SHP77 treated with DMSO at 0.1 percent for 48 hours (cell line): ENCODE data around the gene EMC8.
"Not testable (repeated sequence)": the region's sequence is repeated elsewhere in the genome, so short reads cannot be mapped to it uniquely, and the experiment has no call there.

Experiments used
- DNase-seq: peaks from one replicate; lab custom pipeline; 2025; lab: John Stamatoyannopoulos, UW

Gene EMC8

DNA sequence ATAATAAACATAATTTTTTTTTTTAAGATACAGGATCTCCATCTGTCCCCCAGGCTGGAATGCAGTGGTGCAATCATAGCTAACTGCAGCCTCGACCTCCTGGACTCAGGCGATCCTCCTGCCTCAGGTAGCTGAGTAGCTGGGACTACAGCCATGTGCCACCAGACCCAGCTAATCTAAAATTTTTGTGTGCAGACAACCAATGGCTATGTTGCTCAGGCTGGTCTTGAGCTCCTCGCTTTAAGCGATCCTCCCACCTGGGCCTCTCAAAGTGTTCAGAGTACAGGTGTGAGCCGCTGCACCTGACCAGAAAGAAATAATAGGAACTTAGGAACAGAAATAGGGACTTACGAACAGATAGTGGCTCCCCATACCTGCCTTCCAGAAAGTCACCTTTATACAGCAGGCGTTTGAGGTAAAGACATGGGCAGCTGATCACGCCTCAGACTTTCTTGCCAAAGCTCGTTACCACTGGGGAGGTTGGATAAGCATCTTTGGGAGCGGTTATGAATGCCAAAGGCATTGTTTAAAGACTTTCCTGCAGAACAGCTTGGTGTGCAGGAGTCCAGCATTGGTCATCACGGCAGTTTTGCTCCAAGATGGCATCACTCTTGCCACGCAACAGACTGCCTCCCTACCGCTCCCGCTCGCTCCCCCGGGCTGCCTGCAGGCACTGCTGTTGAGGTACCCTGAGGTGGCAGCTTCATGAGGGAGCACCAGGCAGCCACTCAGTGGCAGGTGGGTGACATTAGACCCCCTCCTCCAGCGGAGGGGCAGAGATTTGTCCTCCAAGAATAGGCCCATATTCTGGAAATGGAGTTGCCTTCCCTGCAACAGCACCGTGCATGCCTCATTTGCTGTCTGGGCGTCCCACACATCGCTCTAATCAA is 13.7 kb upstream of the EMC8 start:
- no peak for DNase-seq

DNA sequence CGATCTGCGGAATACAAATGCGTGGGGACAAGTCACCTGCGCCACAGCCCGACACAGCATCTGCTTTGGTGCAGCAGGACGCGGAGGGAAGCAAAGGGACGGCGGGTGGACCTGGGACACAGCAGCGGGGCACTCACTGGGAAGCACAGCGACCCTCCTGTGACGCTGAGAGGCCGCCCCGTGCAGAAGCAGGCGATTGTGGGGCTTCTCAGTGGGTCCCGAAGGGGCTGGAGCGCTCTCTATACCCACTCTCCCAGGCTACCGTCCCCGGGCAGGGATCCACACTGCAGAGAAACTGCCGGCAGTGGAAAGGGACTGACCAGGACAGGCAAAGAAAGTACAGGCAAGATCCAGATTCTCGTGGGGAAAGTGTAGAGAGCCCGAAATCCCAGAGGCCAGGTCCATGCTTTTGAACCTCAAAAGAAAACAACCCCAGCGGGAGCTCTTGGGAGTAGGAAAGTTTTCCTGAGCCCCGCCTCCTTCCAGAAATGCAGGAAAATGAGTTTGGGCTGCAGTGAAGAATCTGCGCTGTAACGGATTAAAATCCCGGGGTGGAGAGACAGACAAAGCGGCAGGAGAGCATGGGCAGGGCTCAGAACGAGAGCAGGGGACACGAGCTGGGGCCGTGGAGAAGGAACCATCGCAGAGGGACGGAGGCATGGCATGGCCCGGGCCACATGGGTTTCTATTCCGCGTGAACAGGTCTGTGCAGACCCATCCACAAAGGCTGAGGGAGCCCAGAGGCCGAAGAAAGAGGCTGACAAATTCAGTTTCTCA is 12.9 kb upstream of the EMC8 start:
- no peak for DNase-seq

DNA sequence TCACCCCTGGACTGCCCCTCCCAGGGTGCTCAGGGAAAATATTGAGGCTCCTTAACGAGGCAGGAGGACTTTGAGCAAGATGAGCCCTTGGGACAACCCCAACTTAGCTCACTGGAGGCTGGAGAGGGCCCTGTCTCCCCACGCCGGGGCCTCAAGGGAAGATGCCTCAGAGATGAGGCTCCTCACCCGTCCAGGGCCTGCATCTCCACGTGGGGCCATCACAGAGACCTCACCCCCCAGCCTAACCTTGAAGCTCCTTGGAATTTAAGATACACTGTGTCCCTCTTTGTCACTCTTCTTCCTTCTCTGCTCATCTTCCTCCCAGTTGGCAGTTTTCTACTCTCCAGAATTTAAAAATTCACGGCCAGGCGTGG is 11.4 kb upstream of the EMC8 start:
- DNase-seq: no peak

DNA sequence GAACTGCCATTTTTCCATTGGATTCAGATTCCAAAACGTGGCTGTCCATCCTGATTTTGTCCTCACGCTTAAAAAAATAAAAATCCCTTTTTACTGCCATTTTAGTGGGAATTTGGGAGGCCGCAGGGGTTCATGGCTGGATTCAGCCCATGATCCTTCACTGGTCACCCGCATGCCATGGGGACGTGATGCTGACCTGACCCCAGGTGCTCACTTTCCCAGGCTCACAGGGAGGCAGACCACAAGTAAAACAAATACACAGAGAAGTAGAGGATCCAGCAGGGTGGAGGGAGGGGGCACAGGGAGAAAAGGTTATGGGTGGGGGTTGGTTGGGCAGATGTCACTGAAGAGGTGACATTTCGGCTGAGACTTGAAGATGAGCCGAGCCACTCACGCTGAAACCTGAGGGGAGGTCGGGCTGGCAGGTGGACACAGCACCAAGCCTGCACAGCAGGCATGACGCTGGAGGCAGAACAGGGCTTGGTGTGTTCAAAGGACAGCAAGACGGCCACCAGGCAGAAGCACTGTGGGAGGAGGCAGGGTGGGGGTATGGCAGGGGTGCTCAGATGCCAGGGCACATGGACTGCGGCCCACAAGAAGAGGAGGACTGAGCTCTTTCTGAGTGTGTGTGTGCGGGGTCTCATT is 10.9 kb upstream of the EMC8 start:
- no peak for DNase-seq

DNA sequence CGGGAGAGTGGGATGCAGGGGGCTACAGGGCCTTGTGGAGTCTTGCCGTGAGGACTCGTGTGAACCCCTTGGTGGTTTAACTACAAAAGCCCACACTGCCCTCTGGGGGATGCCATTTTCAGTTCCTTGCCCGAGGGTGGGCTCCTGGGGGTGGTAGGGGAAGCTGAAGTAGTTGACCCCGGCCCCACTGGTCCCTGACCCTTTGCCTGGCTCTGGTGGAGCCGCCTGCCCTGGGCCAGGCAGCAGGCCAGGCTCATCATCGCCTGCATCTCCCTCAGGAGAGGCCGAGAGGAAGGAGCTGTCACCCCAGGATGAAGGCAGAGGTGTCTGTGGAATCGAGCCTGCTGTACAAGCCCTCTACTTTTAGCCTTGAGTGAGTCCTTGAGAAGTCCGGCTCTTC is 10.3 kb upstream of the EMC8 start:
- no peak for DNase-seq

DNA sequence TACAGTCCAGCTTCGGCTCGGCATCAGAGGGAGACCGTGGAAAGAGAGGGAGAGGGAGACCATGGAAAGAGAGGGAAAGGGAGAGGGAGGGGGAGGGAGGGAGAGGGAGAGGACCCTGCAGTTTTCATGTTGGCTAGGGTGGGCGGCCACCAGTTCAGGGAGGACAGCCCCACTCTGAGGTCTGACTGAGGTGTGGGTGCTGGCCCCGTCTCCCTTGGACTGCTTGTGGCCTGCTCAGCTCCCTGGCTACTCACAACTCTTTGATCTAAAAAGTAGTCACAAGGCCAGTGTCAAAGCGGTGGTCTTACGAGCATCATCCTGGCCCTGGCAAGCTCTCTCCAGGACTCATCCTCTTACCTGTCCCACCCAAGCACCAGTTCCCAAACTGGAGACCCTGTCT is 9.6 kb upstream of the EMC8 start:
- DNase-seq: no peak

DNA sequence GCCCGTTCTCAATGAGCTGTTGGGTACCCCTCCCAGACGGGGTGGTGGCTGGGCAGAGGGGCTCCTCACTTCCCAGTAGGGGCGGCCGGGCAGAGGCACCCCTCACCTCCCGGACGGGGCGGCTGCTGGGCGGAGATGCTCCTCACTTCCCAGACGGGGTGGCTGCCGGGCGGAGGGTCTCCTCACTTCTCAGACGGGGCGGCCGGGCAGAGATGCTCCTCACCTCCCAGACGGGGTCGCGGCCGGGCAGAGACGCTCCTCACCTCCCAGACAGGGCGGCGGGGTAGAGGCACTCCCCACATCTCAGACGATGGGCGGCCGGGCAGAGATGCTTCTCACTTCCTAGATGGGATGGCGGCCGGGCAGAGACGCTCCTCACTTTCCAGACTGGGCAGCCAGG is 8.8 kb upstream of the EMC8 start:
- DNase-seq: not testable (repeated sequence)

DNA sequence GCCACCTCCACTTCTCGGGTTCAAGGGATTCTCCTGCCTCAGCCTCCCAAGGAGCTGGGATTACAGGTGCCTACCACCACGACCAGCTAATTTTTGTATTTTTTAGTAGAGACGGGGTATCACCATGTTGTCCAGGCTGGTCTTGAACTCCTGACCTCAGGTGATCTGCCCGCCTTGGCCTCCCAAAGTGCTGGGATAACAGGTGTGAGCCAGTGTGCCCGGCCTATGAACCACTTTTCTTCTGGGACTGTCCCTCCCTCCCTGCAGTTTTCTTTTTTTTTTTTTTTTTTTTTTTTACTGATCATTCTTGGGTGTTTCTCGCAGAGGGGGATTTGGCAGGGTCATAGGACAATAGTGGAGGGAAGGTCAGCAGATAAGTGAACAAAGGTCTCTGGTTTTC is 8.0 kb upstream of the EMC8 start:
- not testable (repeated sequence) for DNase-seq

DNA sequence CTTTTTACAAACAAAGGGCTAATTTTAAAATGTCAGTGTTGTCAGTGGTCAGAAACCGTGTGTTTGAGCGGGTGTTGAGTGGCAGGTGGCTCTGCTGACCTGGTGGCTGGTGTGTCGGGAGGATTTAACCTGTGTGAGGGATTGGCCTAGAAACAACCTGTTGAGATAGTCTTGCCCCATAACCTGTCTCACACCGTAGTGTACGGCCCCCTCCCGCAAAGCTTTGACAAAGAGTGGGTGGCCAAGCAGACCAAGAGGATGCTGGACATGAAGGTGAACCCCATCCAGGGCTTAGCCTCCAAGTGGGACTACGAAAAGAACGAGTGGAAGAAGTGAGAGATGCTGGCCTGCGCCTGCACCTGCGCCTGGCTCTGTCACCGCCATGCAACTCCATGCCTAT is 7.2 kb upstream of the EMC8 start:
- DNase-seq: no peak

DNA sequence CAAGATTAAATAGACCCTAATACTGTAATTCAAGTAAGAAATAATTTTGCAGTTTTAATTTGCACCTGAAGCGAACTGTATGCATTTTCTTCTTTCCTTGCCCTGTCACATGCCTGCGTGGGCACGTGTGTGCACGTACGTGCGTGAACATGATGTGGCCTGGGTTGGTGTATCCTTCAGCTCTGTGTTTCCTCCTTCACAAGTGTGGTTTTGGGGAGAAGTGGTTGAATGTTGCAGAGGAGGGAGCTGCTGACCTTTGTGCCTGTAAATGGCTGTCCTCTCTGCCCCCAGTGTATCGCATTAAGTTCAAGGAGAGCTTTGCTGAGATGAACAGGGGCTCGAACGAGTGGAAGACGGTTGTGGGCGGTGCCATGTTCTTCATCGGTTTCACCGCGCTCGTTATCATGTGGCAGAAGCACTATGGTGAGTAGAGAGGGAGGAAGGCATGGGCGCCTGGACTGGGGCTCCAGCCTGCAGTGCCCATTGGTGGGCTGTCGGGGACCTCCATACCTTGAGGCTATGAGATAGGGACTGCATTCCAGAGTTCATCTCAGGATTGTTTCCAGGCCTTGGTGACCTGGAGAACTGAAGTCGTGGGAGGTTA is 6.2 kb upstream of the EMC8 start:
- no peak for DNase-seq

DNA sequence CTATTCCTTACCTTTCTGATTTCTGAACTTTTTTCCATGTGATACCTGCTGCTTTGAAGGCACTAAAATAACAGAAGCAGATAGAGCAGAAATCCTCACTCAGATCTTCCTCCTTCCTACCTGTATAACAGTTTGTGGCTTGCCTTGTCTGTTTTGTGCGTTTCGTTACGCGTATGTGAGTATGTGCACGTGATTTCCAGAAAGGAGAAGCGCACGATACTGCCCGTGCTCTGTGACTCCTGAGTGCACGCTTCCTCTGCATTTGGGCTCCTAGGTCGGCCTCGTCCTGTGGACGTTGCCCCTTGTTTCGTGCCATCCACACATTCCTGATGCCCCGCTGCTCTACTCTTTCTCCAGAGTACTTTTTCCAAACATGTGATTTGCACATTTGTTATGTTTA is 4.2 kb upstream of the EMC8 start:
- DNase-seq: no peak

DNA sequence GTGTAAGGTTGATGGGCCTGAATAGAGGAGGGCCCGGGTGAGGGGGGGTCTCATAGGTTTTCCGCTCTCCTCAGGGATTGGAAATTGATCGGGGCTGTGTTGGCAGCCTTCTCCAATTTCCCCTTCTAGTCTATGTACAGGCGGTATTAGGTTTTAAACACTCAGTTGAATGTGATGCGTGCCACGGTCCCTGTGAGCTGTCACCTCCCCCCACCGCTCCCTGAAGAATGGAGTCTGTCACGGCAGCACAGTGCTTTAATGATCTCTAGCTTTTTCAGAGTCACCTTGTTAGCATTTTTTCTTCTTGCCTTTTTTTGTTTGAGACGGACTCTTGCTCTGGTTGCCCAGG is 951 bp upstream of the EMC8 start:
- no peak for DNase-seq

DNA sequence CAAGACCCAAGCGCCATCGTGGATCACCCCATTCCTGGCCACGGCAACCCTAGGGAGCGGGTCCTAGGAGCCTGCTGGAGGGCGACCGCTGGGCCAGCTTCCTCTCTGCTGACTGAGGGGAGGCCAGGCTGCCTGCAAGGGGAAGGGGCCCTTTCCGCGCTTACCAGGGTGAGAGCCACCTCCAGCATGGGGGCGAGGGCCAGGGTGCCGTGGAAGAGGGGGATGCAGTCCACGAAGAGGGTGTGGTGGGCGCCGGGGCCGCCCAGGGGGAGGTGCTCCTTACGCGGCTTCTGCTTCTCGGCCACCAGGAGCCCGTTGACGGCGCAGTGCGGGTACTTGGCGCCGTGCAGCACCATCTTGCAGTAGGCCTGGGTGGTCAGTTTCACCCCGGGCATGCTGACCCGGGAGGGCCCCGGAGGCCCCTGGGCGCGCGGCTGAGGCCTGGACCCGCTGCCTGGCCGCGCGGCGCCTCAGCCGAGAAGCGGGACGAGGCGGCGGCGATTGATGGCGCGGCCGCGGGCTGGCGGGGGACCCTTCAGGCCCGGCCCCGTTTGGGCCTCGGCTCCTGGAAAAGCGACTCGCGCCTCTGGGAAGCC is 345 bp downstream of the EMC8 start:
- no peak for DNase-seq

DNA sequence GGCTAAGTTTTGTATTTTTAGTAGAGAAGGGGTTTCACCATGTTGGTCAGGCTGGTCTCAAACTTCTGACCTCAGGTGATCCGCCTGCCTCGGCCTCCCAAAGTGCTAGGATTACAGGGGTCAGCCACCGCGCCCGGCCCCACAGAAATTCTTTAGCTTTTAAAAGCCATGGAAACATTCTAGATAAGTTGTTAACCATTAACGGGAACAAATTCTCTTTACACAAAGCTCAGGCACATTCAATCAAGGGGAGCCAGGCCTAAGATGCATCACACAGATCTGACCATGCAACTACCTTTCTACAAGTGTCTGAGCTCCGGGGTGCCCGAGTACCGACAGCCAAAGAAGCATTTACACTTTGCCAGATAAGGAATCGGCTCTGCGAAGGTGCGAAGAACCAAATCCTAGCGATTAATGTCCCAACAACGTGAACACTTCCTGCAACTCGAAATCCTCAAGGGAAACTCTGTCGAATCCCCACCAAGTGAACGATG is 1.0 kb downstream of the EMC8 start:
- no peak for DNase-seq

DNA sequence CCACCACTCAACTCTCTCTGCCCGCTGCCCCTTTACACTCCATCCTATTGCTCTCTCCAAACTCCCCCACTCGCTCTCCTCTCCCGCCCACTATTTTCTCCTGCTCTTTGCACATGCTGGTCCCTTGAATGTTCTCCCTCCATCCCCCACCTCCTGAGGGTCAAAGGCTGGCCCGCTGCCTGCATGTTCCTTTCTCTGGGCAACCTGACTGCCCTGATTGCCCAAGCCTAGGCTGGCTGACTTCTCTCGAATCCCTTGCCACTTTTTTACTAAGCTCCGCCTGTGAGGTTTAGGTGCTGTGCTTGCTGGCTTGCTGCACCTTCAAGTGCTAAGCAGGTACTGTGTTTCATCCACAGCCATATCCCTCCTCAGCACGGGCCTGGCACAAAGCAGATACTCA is 2.7 kb downstream of the EMC8 start:
- DNase-seq: no peak

DNA sequence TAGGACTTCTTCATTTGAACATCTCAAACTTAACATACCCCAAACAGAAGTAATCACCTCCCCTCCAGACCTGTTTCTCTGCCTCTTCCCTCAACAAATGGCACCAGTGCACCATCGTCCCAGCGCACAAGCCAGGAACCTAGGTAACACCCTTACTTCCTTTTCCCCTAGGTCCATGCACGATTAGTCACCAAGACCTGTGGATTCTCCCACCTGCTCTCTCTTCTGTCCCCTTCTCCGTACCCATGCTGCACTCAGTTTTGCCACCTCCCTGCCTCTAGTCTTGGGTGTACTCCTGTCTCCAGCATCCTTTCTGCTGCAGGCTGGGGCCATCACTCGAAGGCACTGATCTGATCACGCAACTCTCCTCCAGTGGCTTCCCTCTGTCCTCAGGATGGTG is 3.2 kb downstream of the EMC8 start:
- no peak for DNase-seq

DNA sequence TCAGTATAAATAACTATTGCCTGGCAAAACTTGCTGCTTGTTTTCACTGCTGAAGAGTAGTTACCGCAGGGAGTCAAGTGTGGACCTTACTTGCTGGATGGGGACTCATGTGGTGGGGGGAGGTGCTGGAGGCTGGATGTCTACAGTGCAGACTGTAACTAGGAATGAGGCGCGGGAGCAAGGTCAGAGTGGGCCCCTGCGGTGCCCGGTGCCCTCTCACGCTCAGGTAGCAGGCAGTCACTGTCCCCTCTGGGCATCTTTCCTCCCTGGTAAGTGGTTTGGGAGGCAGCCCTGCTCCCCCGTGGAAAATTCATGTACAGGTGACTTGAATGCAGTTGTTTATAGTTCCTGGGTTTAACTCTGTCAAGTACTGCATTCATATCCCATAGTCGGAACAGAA is 4.6 kb downstream of the EMC8 start:
- DNase-seq: no peak

DNA sequence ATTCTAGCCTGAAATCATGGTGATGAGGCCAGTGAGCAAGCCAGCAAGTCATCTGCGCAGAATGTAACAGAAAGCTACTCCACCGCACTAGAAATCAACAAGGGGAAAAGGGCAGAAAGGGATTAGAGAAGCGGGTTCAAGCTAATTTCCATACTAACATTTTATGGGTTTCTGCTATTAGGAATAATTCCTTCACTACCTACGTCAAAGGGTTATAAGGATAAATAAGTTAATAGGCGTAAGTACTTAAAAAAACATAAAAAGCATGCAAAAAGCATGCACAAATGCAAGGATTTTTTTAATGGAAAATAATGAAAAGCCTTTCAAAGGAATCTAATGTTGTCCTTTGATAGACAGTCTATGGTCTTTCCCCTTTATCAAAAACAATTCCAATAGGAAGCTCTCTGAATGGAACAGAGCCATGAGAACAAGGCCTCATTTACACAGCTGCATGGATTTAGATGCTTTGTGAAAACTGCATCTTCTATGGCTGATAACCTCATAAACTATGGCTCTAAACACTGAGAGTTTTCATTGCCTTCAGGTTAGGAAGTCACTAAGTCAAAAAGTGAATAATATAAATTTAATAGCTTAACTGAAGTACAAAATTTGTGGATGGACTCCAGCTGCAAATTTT is 5.6 kb downstream of the EMC8 start:
- DNase-seq: no peak

DNA sequence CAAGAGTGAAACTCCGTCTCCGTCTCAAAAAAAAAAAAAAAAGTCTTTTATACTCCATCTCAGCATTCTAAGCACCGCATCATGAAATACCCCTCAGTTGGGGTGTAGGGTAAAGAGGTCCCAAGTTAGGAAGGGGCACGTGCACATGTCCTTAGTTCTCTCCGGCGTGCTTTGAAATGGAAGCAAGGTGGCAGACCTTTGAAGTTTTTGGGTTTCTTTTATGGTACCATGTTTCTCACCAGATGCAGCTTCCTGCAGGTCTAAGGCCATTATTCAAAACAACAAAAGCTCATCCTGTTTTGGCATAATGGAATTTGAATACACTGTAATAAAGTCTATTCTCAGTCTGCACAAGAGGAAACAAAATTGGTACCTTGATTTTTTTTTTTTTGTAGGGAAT is 9.6 kb downstream of the EMC8 start:
- no peak for DNase-seq

DNA sequence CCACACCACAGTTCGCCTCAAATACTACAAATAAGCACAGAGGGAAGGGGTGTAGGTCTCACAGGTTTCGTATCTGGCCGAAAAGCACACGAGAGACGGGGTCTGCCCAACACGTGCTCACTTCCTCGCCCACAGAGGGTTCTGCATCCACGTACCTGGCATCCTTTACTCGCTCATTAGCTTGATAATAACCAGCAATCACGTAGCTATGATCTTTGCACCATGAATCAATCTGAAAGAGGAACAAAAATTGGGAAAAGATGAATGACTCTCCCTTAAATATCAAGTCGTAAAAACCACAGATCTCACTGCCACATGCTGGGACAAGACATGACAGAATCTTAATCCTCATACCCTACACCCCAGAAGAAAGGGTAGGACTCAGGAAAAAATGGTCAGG is 10.5 kb downstream of the EMC8 start:
- no peak for DNase-seq

DNA sequence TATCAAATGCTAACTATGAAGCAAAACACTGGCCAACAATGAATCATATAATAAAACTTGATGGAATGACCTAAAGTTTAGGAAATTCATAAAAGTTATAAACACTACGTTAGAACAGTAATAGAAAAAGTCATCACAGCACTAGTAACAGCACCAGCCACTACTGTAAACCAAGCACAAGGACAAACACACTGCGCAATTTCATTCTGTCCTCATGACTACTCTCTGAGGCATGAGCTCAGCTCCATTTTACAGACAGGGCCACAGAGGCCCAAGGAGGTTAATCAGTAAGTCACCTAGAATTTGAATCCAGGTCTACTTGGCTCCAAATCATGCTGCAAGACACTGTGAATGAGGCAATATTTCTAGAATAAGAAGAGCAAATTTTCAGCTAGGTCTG is 13.4 kb downstream of the EMC8 start:
- DNase-seq: no peak

DNA sequence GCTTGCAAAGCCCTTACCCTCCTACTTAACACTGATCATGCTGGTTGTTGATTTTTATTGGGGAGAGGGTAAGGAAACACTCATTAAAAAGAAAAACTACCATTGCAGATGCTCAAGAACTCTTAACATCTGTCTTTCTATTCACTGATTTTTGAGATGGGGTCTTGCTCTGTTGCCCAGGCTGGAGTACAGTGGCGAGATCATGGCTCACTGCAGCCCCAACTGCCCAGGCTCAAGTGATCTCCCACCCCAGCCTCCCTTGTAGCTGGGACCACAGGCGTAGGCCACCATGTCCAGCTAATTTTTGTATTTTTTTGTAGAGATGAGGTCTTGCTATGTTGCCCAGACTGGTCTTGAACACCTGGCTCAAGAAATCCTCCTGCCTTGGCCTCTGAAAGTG is 14.5 kb downstream of the EMC8 start:
- DNase-seq: no peak
